ENCODE measurements around the gene ZNF708. TPM values are rescaled to one million over a fixed set of nuclear protein-coding genes. Genes with fewer than 3 reads are reported as not detected.

ZNF708 gene
- total and polyA plus RNA-seq, 2 of the 8 experiments (the other 6 are each of a cell fraction or from before 2014, with no cell fraction given): 4.1 to 40.0 TPM

GRCh38 chr19:21308773-21309172, 20.4 kb downstream of the ZNF708 start:
- WGBS, 2 experiments (ENCODE audit: extremely low coverage in 1 of 2, insufficient coverage in 1 of 2, insufficient read length in 1 of 2, insufficient replicate concordance in 2 of 2, low coverage in 1 of 2, low lambda C conversion rate in 2 of 2, missing lambda C conversion rate in 1 of 2): 95% methylated on average over 2 of the region's 2 CpGs; no CpG with 5 or more reads in 1 of the 2 experiments
- no peak for TF ChIP-seq SIN3A (conservative IDR thresholded peaks at IDR 0.05 in 1 of 2, IDR thresholded peaks at IDR 0.05 in 1 of 2; ENCODE audit: low read depth in 1 of 2, low read length in 2 of 2)
- TF ChIP-seq CTCF (IDR thresholded peaks at IDR 0.05; ENCODE audit: control extremely low read depth in 1 of 3, insufficient read depth in 1 of 3, low read depth in 1 of 3, low read length in 3 of 3): no peak
- no peak for TF ChIP-seq CEBPB (IDR thresholded peaks at IDR 0.05; ENCODE audit: low read depth, low read length)
- TF ChIP-seq YY1 (IDR thresholded peaks at IDR 0.05; ENCODE audit: low read depth, low read length): no peak
- no peak for TF ChIP-seq SIRT6 (IDR thresholded peaks at IDR 0.05; ENCODE audit: low read length)
- TF ChIP-seq ATF2 (IDR thresholded peaks at IDR 0.05; ENCODE audit: low read length): no peak
- TF ChIP-seq RFX5 (IDR thresholded peaks at IDR 0.05; ENCODE audit: borderline replicate concordance, low read depth, low read length): no peak
- TF ChIP-seq SP2 (IDR thresholded peaks at IDR 0.05; ENCODE audit: low read length): no peak
- no peak for TF ChIP-seq USF2 (IDR thresholded peaks at IDR 0.05; ENCODE audit: low read length)

More at GRCh38 chr19:21308773-21309172, 20.4 kb downstream of the ZNF708 start:
- no peaks in the 10 kb centered on the region for H3K9me3 ChIP-seq (ENCODE audit: insufficient read depth in 2 of 2, low read depth in 1 of 2, low read length in 1 of 2)
- no peak overlapping the region for H3K18ac ChIP-seq (ENCODE audit: extremely low read depth, low read length)
- H2BK20ac ChIP-seq (ENCODE audit: low read length): no peak overlapping the region
- no peak overlapping the region for H4K8ac ChIP-seq (ENCODE audit: extremely low read depth, insufficient read depth, low read length)
- H3K4ac ChIP-seq (replicated peaks; ENCODE audit: insufficient read length, low read depth, low read length): no peak overlapping the region
- CTCF ChIA-PET (ENCODE audit: partially characterized antibody): interaction anchor here (1.2 kb wide), 1 partner anchor 393 kb away, joined by 4 read pairs; no protein-coding TSS in a partner anchor
- no peak overlapping the region for H2BK5ac ChIP-seq (ENCODE audit: low read depth, low read length)
- H3K56ac ChIP-seq (replicated peaks; ENCODE audit: insufficient read length, low read depth, low read length): no peak overlapping the region
- no peaks in the 10 kb centered on the region for H3K23me2 ChIP-seq (ENCODE audit: low read depth, low read length)
- H3K4me2 ChIP-seq (ENCODE audit: insufficient read depth in 1 of 2, low read depth in 2 of 2, low read length in 2 of 2): no peak overlapping the region
- no peak overlapping the region for H3K9ac ChIP-seq (replicated peaks in 1 of 4; ENCODE audit: extremely low read depth in 1 of 4, low read depth in 3 of 4, low read length in 3 of 4)
- DNase-seq (ENCODE audit: low read depth in 1 of 2, low spot score in 2 of 2) (no peak), FAIRE-seq (no peak)
- peaks cover 1 to 2% of the 10 kb centered on the region in 2 experiments for H4K20me1 ChIP-seq (replicated peaks in 1 of 2; ENCODE audit: control insufficient read depth in 1 of 2, insufficient read depth in 2 of 2, low read length in 2 of 2)
- no peak overlapping the region for H3K23ac ChIP-seq (ENCODE audit: insufficient read length)
- no peak overlapping the region for H2AK5ac ChIP-seq (ENCODE audit: low read depth, low read length)
- no peak overlapping the region for H2AFZ ChIP-seq (ENCODE audit: low read length)
- no peaks in the 10 kb centered on the region for H3K4me1 ChIP-seq (replicated peaks in 1 of 4; ENCODE audit: control insufficient read depth in 3 of 4, insufficient read depth in 4 of 4, low read length in 3 of 4)
- H3K79me1 ChIP-seq (ENCODE audit: low read depth, low read length): peaks cover 3% of the 10 kb centered on the region
- H4K91ac ChIP-seq (replicated peaks; ENCODE audit: insufficient read length, low read length): no peak overlapping the region
- peaks cover 0 to 18% (median 0%) of the 10 kb centered on the region in 4 experiments; a peak in 5 of 8 replicates for H3K36me3 ChIP-seq (ENCODE audit: control insufficient read depth in 2 of 4, insufficient read depth in 4 of 4, low read length in 3 of 4)
- H2BK12ac ChIP-seq (ENCODE audit: low read depth, low read length): no peak overlapping the region
- H2BK120ac ChIP-seq (replicated peaks; ENCODE audit: low read depth, low read length): no peak overlapping the region
- no peak overlapping the region for H2BK15ac ChIP-seq (ENCODE audit: low read length)
- H3K4me3 ChIP-seq (ENCODE audit: extremely low read depth in 1 of 4, insufficient read depth in 2 of 4, low read depth in 3 of 4, low read length in 4 of 4): no peak overlapping the region
- POLR2A ChIA-PET (ENCODE audit: partially characterized antibody): interaction anchor here (0.7 kb wide), 1 partner anchor 11 kb away, joined by 4 read pairs; no protein-coding TSS in a partner anchor
- no peak overlapping the region for H3K14ac ChIP-seq (ENCODE audit: insufficient read length)
- no peak overlapping the region for H4K5ac ChIP-seq (ENCODE audit: insufficient read length, low read depth, low read length)
- peaks cover 0 to 43% of the 10 kb centered on the region in 2 experiments; a peak in 2 of 4 replicates for H3K79me2 ChIP-seq (ENCODE audit: control insufficient read depth in 1 of 2, insufficient read depth in 2 of 2, low read length in 2 of 2)
- no peaks in the 10 kb centered on the region for H3K27me3 ChIP-seq (replicated peaks in 1 of 4; ENCODE audit: control insufficient read depth in 3 of 4, extremely low read depth in 1 of 4, insufficient read depth in 3 of 4, low read length in 3 of 4)
- no peak overlapping the region for H3K27ac ChIP-seq (ENCODE audit: low read depth, low read length)
